Measurements from ENCODE around the gene CNOT4.

GRCh38 chr7:135536150-135536549 is 26.2 kb upstream of the CNOT4 start:
- TF ChIP-seq CTCF (IDR thresholded peaks at IDR 0.05) (no peak), POLR2A (IDR thresholded peaks at IDR 0.05) (no peak)

Measured in body of pancreas (tissue), 4 donors.